GM19463 (cell line): ENCODE results near the gene AMT.
"Not testable (repeated sequence)": the region's sequence is repeated elsewhere in the genome, so short reads cannot be mapped to it uniquely, and the experiment has no call there.

ENCODE experiments used
- ATAC-seq: cut with Tn5 transposase; IDR thresholded peaks from one replicate; pipeline ENCODE4 v1.9.1; 2021; ENCODE audit warnings: mild to moderate bottlenecking, moderate library complexity; ENCODE audit not compliant: unreplicated experiment

AMT gene

DNA sequence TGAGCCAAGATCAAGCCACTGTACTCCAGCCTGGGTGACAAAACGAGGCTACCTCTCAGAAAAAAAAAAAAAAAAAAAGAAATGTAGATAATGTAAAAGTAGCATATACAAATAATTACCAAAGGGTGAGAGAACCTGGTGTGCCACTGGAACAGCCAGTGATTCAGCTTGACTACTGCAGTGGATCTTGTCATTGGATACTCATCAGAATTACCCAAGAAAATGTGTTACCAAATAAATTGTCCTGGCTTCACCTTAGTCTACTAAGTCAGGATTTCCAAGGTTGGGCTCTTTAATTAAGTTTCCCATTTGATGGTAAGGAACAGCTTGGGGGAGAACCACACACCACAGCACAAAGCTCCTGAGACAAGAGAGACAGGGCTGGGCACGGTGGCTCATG, 5.3 kb upstream of the AMT start:
- ATAC-seq: no peak

DNA sequence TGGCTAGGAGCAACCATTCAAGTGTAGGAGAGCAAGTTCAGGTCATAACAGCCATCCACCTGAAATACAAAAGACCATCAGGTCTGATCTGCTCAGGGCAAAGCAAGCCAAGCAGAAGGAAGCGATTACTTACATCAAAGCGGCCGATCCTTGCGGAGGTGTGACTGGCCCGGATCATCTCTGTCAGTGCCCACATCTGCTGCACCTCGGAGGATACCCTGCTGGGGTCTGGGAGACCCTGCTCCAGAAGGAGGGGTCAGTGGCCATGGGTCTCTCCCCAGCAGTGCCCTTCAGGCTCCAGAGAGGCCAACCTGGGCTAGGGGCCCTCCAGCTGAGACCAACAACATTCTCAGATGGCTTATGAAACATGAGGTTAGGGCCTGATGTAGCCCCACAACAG, 2.5 kb upstream of the AMT start:
- ATAC-seq: no peak

DNA sequence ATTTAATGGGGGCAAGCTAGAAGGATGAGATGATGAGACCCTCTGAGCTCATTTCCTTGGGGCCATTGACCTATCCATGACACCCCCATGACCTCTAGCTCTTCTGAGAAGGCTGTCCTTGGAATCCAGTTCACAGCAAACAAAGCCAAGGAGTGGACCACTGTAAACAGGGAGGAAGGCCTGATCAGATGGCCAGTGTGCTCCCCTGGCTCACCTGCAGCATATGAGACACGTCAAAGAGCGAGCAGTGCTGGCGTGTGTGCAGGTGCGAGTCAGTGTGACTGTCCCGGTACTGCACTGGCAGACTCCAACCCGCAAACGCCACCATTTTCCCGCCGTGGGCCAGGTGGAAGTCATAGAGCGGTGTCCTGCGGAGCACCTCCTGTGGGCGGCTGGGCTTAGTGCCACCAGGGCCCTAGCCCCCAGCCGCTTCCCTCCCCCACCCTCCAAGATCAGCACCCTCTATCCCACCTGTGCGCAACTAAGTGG, 339 bp downstream of the AMT start:
- no peak for ATAC-seq

DNA sequence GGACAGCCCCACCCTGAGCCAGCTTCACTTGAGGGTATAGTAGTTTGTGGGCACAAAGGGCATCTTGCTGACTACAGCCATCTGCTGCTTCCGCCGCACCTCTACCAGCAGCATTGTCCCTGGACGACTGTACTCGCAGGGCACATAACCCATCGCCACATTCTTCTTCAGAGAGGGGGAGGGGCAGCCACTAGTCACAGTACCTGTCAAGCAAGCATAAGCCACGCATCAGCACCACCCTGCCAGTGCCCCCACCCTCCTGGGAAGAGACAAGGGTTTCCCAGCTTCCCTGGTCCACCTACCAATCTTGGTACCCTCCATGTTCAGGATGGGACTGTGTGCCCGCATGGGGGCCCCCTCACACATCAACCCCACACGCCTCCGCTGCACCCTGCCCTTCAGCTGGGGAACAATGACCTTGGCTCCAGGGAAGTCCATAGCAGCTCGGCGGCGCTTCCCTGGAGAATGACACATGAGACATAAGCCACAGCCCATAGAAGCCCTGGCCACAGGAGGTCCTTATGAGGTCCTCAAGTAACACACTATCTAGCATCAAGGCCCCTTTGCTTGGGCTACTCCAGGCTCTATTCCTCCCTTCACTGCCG, 4.7 kb downstream of the AMT start:
- ATAC-seq: no peak

DNA sequence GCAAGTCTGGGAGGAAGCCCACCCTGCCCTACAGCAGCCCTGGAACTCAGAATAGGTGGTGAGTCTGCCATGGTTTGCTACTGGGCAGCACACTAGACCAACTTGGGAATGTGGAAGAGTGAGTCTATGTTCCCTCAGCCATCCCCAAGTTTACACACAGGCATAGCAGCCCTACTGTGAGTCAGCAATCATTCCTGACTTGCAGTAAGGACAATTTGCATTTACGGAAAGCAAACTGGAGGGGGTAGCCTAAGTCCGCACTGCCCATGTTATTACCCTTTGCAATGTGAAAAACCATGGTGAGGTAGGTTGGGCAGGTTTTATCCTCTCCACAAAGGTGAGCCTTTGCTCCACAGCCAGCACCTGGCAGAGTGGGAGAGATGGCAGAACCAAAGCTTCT, 5.4 kb downstream of the AMT start:
- ATAC-seq: no peak

DNA sequence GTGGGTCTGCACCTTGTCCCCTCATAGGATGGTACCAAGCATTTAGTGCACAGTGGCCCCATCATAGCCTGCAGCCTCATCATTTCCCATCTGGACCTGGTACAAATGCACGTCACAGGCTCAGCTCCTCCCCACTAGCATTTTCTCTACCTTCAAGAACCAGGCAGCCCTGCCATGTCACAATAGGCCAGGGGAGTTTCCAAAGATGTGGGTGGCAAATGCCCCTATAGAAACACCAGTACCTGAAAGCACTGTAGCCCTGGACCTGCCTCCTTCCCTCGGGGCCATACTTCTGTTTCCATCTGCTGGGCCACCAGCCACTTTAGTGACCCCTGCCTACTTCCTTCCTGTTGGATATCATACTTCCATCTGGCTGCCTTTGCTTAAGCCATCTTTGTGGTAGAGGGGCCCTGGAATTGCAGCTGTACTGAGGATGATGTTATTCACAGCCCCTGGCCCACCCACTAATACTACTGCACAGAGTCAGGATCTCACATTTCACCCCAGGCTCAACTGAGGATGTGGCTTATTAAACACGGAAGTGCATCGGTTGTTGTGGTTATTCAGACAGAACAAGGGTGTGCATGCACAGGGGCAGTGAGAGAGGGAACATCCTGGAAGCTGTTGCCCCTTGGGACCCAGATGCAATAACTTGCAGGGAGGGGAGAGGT, 6.2 kb downstream of the AMT start:
- ATAC-seq: no peak

DNA sequence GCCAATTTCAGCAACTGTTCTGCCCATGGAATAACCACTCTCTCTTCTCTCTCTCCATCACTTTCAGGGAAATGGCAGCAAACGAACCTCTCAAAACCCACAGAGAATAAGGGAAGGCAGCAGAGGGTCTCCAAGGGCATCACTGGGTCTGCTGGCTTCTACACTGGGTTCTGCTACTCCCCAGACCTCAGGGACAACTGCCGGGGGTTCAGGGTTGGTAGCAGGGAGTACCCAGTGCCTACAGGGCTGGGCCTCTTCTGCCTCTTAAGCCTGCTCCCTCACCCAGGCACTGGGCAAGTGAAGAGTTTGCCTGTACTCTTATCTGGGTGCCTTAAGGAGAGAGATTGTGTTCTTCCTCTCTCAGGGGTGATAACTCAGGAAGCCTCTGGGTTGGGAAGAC, 7.5 kb downstream of the AMT start:
- no peak for ATAC-seq

DNA sequence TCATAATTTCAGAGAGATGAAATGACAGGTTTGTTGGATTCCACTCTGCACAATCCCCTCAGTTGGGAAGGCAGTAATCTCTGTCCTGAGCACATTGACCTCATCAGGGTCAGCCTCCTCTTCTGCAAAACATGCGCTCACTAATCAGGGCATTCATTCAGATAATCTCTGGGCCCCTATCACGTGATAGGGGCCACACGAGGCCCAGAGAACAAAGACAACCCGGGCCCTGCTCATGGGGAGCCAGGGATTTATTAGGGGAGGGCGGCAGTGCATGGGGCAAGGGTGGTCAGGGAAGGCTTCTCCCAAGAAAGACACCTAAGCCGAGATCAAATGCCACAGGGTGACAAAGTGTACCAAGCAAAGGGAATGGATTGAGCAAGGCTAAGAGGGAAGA, 8.9 kb downstream of the AMT start:
- no peak for ATAC-seq

DNA sequence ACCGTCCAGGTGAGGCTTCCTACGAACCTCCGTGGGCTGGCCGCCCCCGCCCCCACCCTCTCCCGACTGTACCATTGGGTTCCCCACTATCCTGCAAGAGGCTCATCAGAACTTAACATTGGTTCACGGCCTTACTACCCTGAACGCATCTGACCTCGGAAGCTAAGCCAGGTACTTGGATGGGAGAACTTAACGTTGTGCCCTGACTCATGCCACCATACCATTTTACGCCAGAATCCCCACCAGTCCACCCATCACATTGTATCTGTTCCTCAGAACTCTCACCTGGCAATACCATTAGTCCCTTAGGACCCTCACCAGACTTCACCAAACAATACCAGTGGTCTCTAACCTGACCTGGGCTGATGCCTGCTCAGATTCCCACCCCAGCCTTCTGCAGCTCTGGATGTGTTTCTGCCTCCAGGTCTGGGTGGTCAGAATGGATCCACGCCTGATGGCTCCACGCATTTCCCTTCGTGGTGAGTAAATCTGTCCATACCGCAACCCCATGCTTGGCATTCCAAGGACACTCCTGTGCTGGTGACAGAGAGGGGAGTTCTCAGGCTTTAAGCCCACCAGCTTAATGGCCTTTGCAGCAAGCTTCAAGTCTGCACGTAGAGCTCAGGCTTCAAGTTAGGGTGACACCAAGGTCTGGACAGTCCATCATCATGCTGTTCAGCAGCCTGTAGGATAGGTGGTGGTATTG, 9.5 kb downstream of the AMT start:
- no peak for ATAC-seq

DNA sequence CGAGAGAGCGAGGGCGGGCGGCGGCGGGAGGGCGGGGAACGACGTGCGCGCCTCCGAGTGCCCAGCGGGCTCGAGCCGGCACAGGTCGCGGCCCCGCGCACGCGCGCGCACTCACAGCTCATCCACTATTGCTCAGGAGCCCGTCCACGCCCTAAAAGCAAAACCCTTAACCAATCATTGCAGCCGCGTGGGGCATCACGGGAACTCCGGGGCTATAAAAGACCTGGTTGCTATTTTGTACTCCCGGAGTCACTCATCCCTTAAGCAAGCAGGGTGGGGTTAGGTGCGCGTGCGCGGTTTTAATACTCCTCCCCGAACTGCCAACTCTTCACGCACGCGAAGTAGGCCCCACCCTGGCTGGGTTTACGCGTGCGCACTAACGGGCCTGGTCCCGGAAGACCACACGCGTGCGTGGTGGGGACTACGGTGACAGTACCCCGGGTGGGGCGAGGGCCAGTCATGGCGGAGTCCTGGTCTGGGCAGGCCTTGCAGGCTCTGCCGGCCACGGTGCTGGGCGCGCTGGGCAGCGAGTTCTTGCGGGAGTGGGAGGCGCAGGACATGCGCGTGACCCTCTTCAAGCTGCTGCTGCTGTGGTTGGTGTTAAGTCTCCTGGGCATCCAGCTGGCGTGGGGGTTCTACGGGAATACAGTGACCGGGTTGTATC, 10.2 kb downstream of the AMT start, which contains the start of the genes RHOA and TCTA:
RHOA (minus strand) TSS at position 9 of the 664 bp plus-strand sequence. CDS start 36,387 bp downstream, outside the sequence.
TCTA (plus strand) TSS at position 456 of the 664 bp plus-strand sequence; CDS start at position 460, 4 bp downstream.
- peak; percentile 72 for ATAC-seq

DNA sequence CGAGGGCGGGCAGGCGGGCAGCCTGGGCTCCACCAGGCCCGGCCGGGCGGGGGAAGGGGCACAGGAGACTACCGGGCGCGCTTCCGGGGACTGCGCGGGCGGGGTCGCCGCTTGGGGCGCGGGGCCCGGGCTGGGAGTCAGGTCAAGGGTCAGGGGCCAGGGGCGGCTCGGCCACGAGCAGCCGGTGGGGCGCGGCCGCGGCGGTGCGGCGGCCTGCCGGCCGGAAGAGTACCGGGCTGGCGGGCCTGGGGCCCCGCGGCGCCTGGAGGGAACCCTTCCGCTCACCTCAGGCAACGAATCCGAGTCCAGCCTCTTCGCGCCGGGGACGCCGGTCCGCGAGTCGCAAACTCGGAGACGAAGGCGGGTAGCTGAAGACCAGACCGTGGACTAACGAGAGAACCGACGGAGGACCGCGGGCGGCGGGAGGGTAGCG, 10.7 kb downstream of the AMT start:
- peak; percentile 27 for ATAC-seq

DNA sequence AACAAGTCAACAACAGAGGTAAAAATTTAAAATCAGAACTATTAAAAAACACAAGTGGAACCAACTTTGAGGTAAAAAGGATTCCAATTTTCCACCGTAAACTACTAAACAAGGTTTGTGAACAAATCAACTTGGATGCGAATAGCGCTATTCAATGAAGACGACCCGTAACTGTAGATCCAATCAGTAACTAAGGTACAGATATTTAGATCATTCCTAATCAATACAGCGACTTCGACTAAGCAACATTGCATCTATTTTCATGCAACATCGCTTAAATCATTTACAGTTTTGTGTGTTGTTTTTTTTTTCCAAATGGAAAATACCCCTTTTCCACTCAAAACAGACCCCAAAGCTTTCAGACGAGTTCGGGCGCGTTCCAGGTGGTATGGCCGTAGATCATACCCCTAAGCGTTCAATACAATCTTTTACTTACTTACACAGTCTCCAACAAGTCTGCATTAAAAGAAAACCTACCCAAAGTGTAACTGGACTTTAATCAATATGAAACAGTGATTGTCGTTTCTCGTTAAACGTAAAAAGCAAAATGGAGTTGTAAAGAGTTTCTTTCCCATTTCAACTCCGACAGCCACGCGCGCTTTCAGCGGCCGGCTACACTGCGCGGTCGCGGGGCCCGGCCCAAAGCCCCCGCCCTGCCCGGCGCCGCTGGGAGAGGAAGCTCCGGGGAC, 11.3 kb downstream of the AMT start:
- ATAC-seq: no peak

DNA sequence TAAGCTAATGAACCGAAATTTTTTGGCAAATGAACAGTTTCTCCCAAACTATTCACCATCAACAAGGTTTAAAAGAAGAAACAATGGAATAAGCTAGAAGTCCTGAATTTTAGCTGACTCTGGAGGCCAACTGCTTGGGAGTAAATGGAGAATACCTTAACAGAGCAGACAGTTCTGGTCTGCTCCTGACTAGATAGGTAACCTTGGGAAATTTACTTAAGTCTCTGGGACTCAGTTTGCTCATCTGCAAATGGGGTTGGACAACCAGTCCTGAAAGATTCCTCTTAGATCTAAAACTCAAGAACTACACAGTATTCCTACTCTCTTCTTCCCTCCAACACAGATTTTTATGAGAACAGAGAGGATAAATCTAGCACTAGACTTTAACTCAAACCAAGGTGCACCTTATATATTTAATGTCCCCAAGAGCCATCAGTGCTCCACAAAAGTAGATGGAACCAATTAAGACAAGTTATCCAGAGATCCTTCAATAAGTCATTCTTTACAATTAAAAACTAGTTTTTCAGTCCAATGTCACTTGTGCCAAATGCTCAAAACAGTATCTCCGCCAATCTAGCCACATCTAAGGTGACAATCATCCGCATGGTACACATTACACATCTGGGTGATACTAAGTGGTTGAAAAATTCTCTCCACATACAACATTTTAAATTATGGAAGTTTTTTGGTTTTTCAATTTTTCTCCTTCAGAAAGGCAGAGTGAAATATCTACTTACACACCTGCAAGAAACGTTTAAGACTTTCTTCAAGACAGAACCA, 12.0 kb downstream of the AMT start:
- no peak for ATAC-seq

DNA sequence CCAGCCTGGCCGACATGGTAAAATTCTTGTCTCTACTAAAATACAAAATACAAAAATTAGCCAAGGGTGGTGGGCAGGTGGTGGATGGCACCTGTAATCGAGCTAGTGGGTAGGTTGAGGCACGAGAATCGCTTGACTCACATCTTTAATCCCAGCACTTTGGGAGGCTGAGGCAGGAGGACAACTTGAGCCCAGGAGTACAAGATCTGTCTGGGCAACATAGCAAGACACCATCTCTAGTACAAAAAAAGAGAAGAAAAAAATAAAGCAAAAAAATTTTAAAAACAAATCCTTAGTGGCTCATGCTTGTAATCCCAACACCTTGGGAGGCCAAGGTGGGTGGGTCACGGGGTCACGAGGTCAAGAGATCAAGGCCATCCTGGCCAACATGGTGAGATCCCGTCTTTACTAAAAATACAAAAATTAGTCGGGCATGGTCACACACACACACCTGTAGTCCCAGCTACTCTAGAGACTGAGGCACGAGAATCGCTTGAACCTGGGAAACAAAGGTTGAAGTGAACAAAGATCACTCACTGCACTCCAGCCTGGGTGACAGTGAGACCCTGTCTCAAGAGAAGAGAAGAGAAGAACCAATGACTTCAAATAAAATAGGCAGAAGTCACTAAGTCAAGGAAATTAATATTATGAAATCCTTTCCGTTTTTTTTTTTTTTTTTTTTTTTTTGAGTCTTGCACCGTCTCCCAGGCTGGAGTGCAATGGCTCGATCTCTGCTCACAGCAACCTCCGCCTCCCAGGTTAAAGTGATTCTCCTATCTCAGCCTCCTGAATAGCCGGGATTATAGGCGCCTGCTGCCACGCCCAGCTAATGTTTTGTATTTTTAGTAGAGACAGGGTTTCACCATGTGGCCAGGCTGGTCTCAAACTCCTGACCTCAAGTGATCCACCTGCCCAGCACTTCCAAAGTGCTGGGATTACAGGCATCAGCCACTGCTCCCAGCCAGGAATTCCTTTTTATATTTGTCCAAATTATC, 15.4 kb downstream of the AMT start:
- no peak for ATAC-seq

DNA sequence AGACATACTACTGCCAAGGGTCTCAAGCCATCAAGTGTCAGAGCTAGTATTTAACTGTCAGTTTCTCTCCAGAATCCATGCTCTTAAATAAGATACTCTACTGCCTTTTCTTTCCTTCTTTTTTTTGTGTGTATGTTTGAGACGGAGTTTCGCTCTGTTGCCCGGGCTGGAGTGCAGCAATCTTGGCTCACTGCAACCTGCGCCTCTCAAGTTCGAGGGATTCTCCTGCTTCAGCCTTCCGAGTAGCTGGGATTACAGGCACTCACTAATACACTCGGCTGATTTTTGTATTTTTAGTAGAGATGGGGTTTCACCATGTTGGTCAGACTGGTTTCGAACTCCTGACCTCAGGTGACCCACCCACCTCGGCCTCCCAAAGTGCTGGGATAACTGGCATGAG, 16.7 kb downstream of the AMT start:
- ATAC-seq: not testable (repeated sequence)

DNA sequence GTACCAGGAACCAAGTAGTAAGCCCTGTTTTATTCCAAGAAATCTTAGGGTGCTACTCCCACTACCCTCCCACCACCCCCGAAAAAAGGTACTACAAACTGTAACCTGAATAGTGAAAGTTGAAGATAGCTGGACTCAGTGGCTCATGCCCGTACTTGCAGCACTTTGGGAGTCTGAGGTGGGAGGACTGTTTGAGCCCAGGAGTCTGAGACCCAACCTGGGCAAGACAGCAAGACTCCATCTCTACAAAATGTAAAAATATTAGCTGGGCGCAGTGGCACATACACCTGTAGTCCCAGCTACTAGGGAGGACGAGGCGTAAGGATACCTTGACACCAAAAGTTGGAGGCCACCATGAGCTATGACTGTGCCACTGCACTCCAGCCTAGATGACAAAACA, 18.4 kb downstream of the AMT start:
- no peak for ATAC-seq

DNA sequence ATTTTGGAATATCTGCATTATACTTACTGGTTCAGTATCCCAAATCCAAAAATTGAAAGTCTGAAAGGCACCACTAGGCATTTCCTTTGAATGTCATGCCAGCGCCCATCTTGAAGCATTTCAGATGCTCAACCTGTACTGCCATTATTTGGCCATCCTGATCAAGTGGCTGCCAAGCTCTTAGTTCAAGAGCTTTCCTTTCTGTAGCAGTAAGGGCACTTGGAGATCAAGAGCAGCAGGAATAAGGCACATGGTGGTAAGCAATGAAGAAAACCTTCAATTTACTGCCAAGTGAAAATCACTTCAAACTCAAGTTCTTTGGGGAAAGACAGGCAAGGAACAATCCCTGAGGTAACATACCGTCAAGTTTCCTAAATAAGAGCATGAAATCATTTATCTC, 20.5 kb downstream of the AMT start:
- no peak for ATAC-seq

DNA sequence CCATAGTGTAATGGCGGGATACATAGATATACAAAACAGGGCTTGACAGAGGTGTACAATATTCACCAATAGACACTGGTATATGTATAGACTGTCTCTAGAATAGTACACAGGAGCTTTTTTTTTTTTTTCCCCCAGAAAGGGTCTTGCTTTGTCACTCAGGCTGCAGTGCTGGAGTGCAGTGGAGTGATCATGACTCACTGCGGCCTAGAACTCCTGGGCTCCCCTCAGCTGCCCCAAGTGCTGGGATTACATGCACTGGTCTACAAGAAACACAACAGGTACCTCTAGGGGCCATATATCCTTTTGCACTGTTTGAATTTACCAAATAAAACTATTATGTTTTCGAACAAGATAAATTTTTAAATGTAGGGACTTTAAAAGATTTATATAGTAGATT, 22.8 kb downstream of the AMT start:
- no peak for ATAC-seq

DNA sequence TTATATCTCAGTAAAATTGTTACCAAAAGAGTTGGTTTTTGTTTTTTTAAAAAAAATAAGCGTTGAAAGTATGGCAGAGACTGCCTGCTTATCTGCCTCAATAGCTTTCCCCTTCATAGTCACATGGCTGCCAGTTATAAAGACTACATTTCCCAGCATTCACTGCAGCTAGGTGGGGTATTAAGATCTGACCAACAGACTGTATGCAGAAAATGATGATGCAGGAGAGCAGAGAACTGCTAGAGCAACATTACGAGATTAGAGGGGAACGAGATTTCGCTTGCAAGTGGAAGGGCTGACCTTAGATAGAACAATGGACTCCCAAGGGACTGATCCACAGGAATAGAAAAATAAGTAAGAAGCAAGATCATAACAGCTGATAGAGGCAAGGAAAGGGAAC, 24.8 kb downstream of the AMT start:
- no peak for ATAC-seq
